H9 (cell line): ENCODE data around the gene TBPL1. TPM values are rescaled to one million over a fixed set of nuclear protein-coding genes. Genes with fewer than 3 reads are reported as not detected.
A peak's percentile ranks its signal among the peaks of the same experiment; 100 is the strongest.

ENCODE experiments used
- DNase-seq: peaks from one replicate; pipeline ENCODE4 v3.0.0-alpha.2; 2017
- H2AFZ ChIP-seq: one replicate; pipeline ENCODE4 v1.6.1; 2013; ENCODE audit warnings: mild to moderate bottlenecking, low read length, control low read depth, moderate library complexity
- H2AK5ac ChIP-seq: 2 replicates; pipeline ENCODE4 v1.6.1; 2013; ENCODE audit warnings: low read length, control low read depth, mixed read lengths; ENCODE audit not compliant: insufficient read length
- H2BK120ac ChIP-seq: one replicate; pipeline ENCODE4 v1.6.1; 2013; ENCODE audit warnings: low read depth, mild to moderate bottlenecking, low read length, control low read depth, inconsistent platforms; ENCODE audit not compliant: poor library complexity, severe bottlenecking
- H2BK12ac ChIP-seq: 2 replicates; pipeline ENCODE4 v1.6.1; 2013; ENCODE audit warnings: low read length, control low read depth, mixed read lengths, low read depth; ENCODE audit not compliant: insufficient read length
- H2BK15ac ChIP-seq: 2 replicates; pipeline ENCODE4 v1.6.1; 2013; ENCODE audit warnings: low read depth, low read length, control low read depth
- H2BK20ac ChIP-seq: one replicate; pipeline ENCODE4 v1.6.1; 2013; ENCODE audit warnings: low read depth, mild to moderate bottlenecking, low read length, control low read depth, inconsistent platforms; ENCODE audit not compliant: poor library complexity, severe bottlenecking
- H2BK5ac ChIP-seq: 2 replicates; pipeline ENCODE4 v1.6.1; 2013; ENCODE audit warnings: low read length, control low read depth, mixed read lengths; ENCODE audit not compliant: insufficient read length
- H3K14ac ChIP-seq: 2 replicates; pipeline ENCODE4 v1.6.1; 2013; ENCODE audit warnings: low read length, control low read depth; ENCODE audit not compliant: insufficient read depth
- H3K18ac ChIP-seq: 2 replicates; pipeline ENCODE4 v1.6.1; 2013; ENCODE audit warnings: low read depth, mild to moderate bottlenecking, mixed read lengths, low read length, control low read depth; ENCODE audit not compliant: insufficient read length
- H3K23ac ChIP-seq: 2 replicates; pipeline ENCODE4 v1.6.1; 2013; ENCODE audit warnings: low read length, control low read depth, mixed read lengths, low read depth; ENCODE audit not compliant: insufficient read length
- H3K23me2 ChIP-seq: 2 replicates; pipeline ENCODE4 v1.6.1; 2013; ENCODE audit warnings: low read depth, mild to moderate bottlenecking, mixed read lengths, low read length, control low read depth; ENCODE audit not compliant: insufficient read length, poor library complexity, severe bottlenecking
- H3K27ac ChIP-seq: 2 replicates; pipeline ENCODE4 v1.5.1; 2013; ENCODE audit warnings: low read length, control low read depth, mixed read lengths, low read depth; ENCODE audit not compliant: insufficient read length
- H3K27me3 ChIP-seq: 2 replicates; pipeline ENCODE4 v1.6.1; 2013; ENCODE audit warnings: low read length, control low read depth, inconsistent platforms; ENCODE audit not compliant: insufficient read depth
- H3K4ac ChIP-seq: 2 replicates; pipeline ENCODE4 v1.6.1; 2013; ENCODE audit warnings: low read depth, mild to moderate bottlenecking, control low read depth, inconsistent platforms, low read length, moderate library complexity
- H3K4me1 ChIP-seq: 2 replicates; pipeline ENCODE4 v1.6.1; 2013; ENCODE audit warnings: low read length, control low read depth, inconsistent platforms; ENCODE audit not compliant: insufficient read depth
- H3K4me2 ChIP-seq: 2 replicates; pipeline ENCODE4 v1.6.1; 2013; ENCODE audit warnings: low read length, control low read depth, mixed read lengths; ENCODE audit not compliant: insufficient read length, insufficient read depth
- H3K56ac ChIP-seq: 2 replicates; pipeline ENCODE4 v1.6.1; 2013; ENCODE audit warnings: low read depth, mild to moderate bottlenecking, mixed read lengths, low read length, control low read depth; ENCODE audit not compliant: insufficient read length
- H3K79me1 ChIP-seq: 2 replicates; pipeline ENCODE4 v1.6.1; 2013; ENCODE audit warnings: low read depth, mild to moderate bottlenecking, moderate library complexity, low read length, control low read depth, inconsistent platforms; ENCODE audit not compliant: insufficient read depth, poor library complexity, severe bottlenecking
- H3K79me2 ChIP-seq: 2 replicates; pipeline ENCODE4 v1.6.1; 2013; ENCODE audit warnings: low read length, control low read depth, inconsistent platforms; ENCODE audit not compliant: insufficient read depth
- H3K9ac ChIP-seq: 2 replicates; pipeline ENCODE4 v1.6.1; 2013; ENCODE audit warnings: low read length, control low read depth, mixed read lengths; ENCODE audit not compliant: insufficient read length; ENCODE audit errors: extremely low read depth
- H3K9me3 ChIP-seq: one replicate; pipeline ENCODE4 v1.6.1; 2013; ENCODE audit warnings: low read depth, low read length, inconsistent platforms; ENCODE audit not compliant: control insufficient read depth
- H3T11ph ChIP-seq: one replicate; pipeline ENCODE4 v1.6.1; 2013; ENCODE audit warnings: mild to moderate bottlenecking, low read length, control low read depth, inconsistent platforms
- H4K20me1 ChIP-seq: one replicate; pipeline ENCODE4 v1.6.1; 2013; ENCODE audit not compliant: control insufficient read depth, insufficient read length, insufficient read depth
- H4K5ac ChIP-seq: 2 replicates; pipeline ENCODE4 v1.6.1; 2013; ENCODE audit warnings: low read depth, mild to moderate bottlenecking, mixed read lengths, low read length, control low read depth; ENCODE audit not compliant: insufficient read length
- H4K8ac ChIP-seq: replicated peaks from 2 replicates; pipeline ENCODE4 v1.6.1; 2013; ENCODE audit warnings: low read length, control low read depth, mixed read lengths, low read depth; ENCODE audit not compliant: insufficient read length
- H4K91ac ChIP-seq: 2 replicates; pipeline ENCODE4 v1.6.1; 2013; ENCODE audit warnings: low read depth, mild to moderate bottlenecking, moderate library complexity, mixed read lengths, low read length, control low read depth; ENCODE audit not compliant: insufficient read length
- H3K27ac Mint-ChIP-seq, 3 experiments: 2 replicates in 2 of 3; 3 replicates in 1 of 3; pipeline ENCODE4 v1.8.0; 2020 to 2021; ENCODE audit warnings: mixed read lengths in 3 of 3, mild to moderate bottlenecking in 1 of 3, moderate library complexity in 1 of 3
- H3K27me3 Mint-ChIP-seq: 2 replicates; pipeline ENCODE4 v1.8.0; 2021; ENCODE audit warnings: low read depth, mild to moderate bottlenecking, moderate library complexity, mixed read lengths
- H3K36me3 Mint-ChIP-seq, 3 experiments: 2 replicates in 2 of 3; 3 replicates in 1 of 3; pipeline ENCODE4 v1.8.0; 2020 to 2021; ENCODE audit warnings: low read depth in 3 of 3, mixed read lengths in 3 of 3; ENCODE audit not compliant: insufficient read depth in 1 of 3
- H3K4me1 Mint-ChIP-seq, 2 experiments: 2 replicates each; pipeline ENCODE4 v1.8.0; 2020; ENCODE audit warnings: mixed read lengths in 2 of 2
- H3K4me3 Mint-ChIP-seq, 2 experiments: 2 replicates in 1 of 2; 3 replicates in 1 of 2; pipeline ENCODE4 v1.8.0; 2020 to 2021; ENCODE audit warnings: mild to moderate bottlenecking in 2 of 2, mixed read lengths in 2 of 2, moderate library complexity in 1 of 2
- H3K9me3 Mint-ChIP-seq, 2 experiments: 2 replicates in 1 of 2; 3 replicates in 1 of 2; pipeline ENCODE4 v1.8.0; 2020; ENCODE audit warnings: mild to moderate bottlenecking in 2 of 2, mixed read lengths in 2 of 2, moderate library complexity in 1 of 2
- CTCF ChIP-seq: fragments of 200-600 bp; sonication (generic); conservative IDR thresholded peaks from 3 replicates; pipeline ENCODE4 v1.8.0; 2021; ENCODE audit warnings: antibody characterized with exemption, mild to moderate bottlenecking
- WGBS: extraction: QIAGEN DNeasy Blood & Tissue Kit; methylation state at CpG from one replicate; pipeline ENCODE4 v1.1.7; 2013; ENCODE audit warnings: missing lambda C conversion rate, low lambda C conversion rate, mixed read lengths; ENCODE audit not compliant: insufficient read length; ENCODE audit errors: extremely low coverage; 5-methylcytosine and 5-hydroxymethylcytosine counted together
- total RNA-seq: library from RNA; stranded (reverse); gene quantifications from 2 replicates; pipeline ENCODE4 v1.2.1, GENCODE V29; 2021

The TBPL1 gene
- total RNA-seq, 1 experiment from 2014 or later, result 49.7 TPM

GRCh38 chr6:134035823-134036296 is 82.8 kb downstream of the TBPL1 start:
- no peak overlapping the region for H3K56ac ChIP-seq
- H3K4ac ChIP-seq, result no peak overlapping the region
- H4K8ac ChIP-seq, result no peak overlapping the region
- 0 out of 7 replicates have a peak, but pooled peaks cover 0 to 2% (median 0%) of the 10 kb centered on the region in 3 experiments for H3K36me3 Mint-ChIP-seq
- no peaks in the 10 kb centered on the region; the same call in 1 of the 2 replicates for H3K4me1 ChIP-seq
- no peak overlapping the region for H3K14ac ChIP-seq
- TF ChIP-seq CTCF, result no peak
- no peak overlapping the region for H3K18ac ChIP-seq
- H2BK5ac ChIP-seq, result no peak overlapping the region
- no peak overlapping the region for H4K5ac ChIP-seq
- H3K9me3 Mint-ChIP-seq, result no peaks in the 10 kb centered on the region
- H3T11ph ChIP-seq, result no peak overlapping the region
- no peak for DNase-seq
- H3K27me3 Mint-ChIP-seq, result no peaks in the 10 kb centered on the region
- no peaks in the 10 kb centered on the region for H3K79me1 ChIP-seq
- H4K91ac ChIP-seq, result no peak overlapping the region
- H3K23me2 ChIP-seq, result no peaks in the 10 kb centered on the region
- no peaks in the 10 kb centered on the region for H3K9me3 ChIP-seq
- H3K23ac ChIP-seq, result peak overlapping the region; percentile 19
- no peak overlapping the region for H3K4me3 Mint-ChIP-seq
- H2BK20ac ChIP-seq, result no peak overlapping the region
- H2BK15ac ChIP-seq, result no peak overlapping the region
- no peak overlapping the region for H3K9ac ChIP-seq
- H3K27ac Mint-ChIP-seq, result no peak overlapping the region
- H2AK5ac ChIP-seq, result no peak overlapping the region
- no CpG with 5 or more reads among the region's 3 CpGs for WGBS
- H3K27ac ChIP-seq, result no peak overlapping the region
- H2BK12ac ChIP-seq, result no peak overlapping the region
- H4K20me1 ChIP-seq, result peaks cover 2% of the 10 kb centered on the region
- no peak overlapping the region for H2BK120ac ChIP-seq
- peaks cover 13 to 16% of the 10 kb centered on the region in 2 experiments for H3K4me1 Mint-ChIP-seq
- no peak overlapping the region for H2AFZ ChIP-seq
- H3K79me2 ChIP-seq, result no peaks in the 10 kb centered on the region
- no peaks in the 10 kb centered on the region for H3K27me3 ChIP-seq
- H3K4me2 ChIP-seq, result no peak overlapping the region
